IgD-negative memory B cell (primary cell): Measurements from ENCODE around the gene MRPS25. TPM values are rescaled to one million over a fixed set of nuclear protein-coding genes. Genes with fewer than 3 reads are reported as not detected.
"Not testable (repeated sequence)": the region's sequence is repeated elsewhere in the genome, so short reads cannot be mapped to it uniquely, and the experiment has no call there.

ENCODE experiments used
- H3K27ac Mint-ChIP-seq, 3 donors: one replicate each; pipeline ENCODE4 v1.8.0; 2020 to 2022; ENCODE audit warnings: mild to moderate bottlenecking in 3 of 3, mixed read lengths in 3 of 3, moderate library complexity in 1 of 3
- H3K27me3 Mint-ChIP-seq: one replicate; pipeline ENCODE4 v1.8.0; 2021; ENCODE audit warnings: mixed read lengths
- H3K36me3 Mint-ChIP-seq: one replicate; pipeline ENCODE4 v1.8.0; 2020; ENCODE audit warnings: mild to moderate bottlenecking, mixed read lengths
- H3K4me1 Mint-ChIP-seq, 3 donors: one replicate each; pipeline ENCODE4 v1.8.0; 2020 to 2022; ENCODE audit warnings: mixed read lengths in 3 of 3, mild to moderate bottlenecking in 1 of 3
- H3K4me3 Mint-ChIP-seq, 4 donors: one replicate each; pipeline ENCODE4 v1.8.0; 2020 to 2022; ENCODE audit warnings: mild to moderate bottlenecking in 4 of 4, mixed read lengths in 4 of 4, moderate library complexity in 3 of 4
- H3K9me3 Mint-ChIP-seq, 3 donors: one replicate each; pipeline ENCODE4 v1.8.0; 2020 to 2021; ENCODE audit warnings: mixed read lengths in 3 of 3, mild to moderate bottlenecking in 1 of 3
- polyA plus RNA-seq: library from polyadenylated mRNA; unstranded; fragments of 300-500 nt; fragmentation: Illumina TruSeq; gene quantifications from one replicate; pipeline ENCODE4 v1.2.3, GENCODE V29; 2021

The MRPS25 gene
- polyA plus RNA-seq, 1 donor from 2014 or later = 29.2 TPM

- Mint-ChIP-seq H3K27me3 (no peaks in the 10 kb centered on the region), H3K27ac (no peak overlapping the region), H3K36me3 (peaks cover 5% of the 10 kb centered on the region), H3K4me1 (peaks cover 0 to 4% (median 0%) of the 10 kb centered on the region in 3 donors), H3K9me3 (peaks cover 0 to 3% (median 0%) of the 10 kb centered on the region in 3 donors), H3K4me3 (no peak overlapping the region)
These were observed 55.9 kb downstream of the MRPS25 start for GRCh38 chr3:15009167-15009566.

- Mint-ChIP-seq H3K9me3 (peaks cover 0 to 3% (median 0%) of the 10 kb centered on the region in 3 donors), H3K27me3 (no peaks in the 10 kb centered on the region), H3K4me3 (no peak overlapping the region), H3K27ac (no peak overlapping the region), H3K36me3 (peaks cover 6% of the 10 kb centered on the region), H3K4me1 (peaks cover 4 to 9% (median 5%) of the 10 kb centered on the region in 3 donors)
These were observed 57.4 kb downstream of the MRPS25 start for GRCh38 chr3:15007681-15008141.

DNA sequence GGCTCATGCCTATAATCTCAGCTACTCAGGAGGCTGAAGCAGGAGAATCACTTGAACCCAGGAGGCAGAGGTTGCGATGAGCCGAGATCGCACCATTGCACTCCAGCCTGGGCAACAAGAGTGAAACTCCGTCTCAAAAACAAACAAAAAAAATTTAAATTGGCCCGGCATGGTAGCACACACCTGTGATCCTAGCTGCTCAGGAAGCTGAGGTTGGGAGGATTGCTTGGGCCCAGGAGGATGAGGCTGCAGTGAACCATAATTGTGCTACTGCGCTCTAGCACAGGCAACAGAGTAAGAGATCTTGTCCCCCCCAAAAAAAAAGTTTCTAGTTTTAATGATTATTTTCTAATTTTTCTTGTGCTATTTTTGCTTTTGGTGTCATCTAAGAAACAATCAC, 65.9 kb downstream of the MRPS25 start:
- H3K36me3 Mint-ChIP-seq = peaks cover 22% of the 10 kb centered on the region
- not testable (repeated sequence) for H3K27ac Mint-ChIP-seq, H3K9me3 Mint-ChIP-seq, H3K27me3 Mint-ChIP-seq
- peak overlapping the region in 1 of 4 donors; percentile 3 for H3K4me3 Mint-ChIP-seq
- peaks cover 24 to 29% (median 25%) of the 10 kb centered on the region in 3 donors for H3K4me1 Mint-ChIP-seq

Other genes with a start within 250 kb of the MRPS25 start
- gene FGD5, start 246.4 kb downstream of the MRPS25 start, polyA plus RNA-seq = not detected
- 11.5 TPM for gene NR2C2, start 117.7 kb downstream of the MRPS25 start, polyA plus RNA-seq
- 18.2 TPM for gene RBSN, start 33.8 kb upstream of the MRPS25 start, polyA plus RNA-seq
- gene CAPN7, start 140.9 kb upstream of the MRPS25 start, polyA plus RNA-seq = 27.8 TPM